ENCODE data around the gene ZSCAN16. TPM values are rescaled to one million over a fixed set of nuclear protein-coding genes. Genes with fewer than 3 reads are reported as not detected.

Gene ZSCAN16
- total and polyA plus RNA-seq, 2 experiments from 2014 or later = 4.7 to 12.9 TPM

DNA sequence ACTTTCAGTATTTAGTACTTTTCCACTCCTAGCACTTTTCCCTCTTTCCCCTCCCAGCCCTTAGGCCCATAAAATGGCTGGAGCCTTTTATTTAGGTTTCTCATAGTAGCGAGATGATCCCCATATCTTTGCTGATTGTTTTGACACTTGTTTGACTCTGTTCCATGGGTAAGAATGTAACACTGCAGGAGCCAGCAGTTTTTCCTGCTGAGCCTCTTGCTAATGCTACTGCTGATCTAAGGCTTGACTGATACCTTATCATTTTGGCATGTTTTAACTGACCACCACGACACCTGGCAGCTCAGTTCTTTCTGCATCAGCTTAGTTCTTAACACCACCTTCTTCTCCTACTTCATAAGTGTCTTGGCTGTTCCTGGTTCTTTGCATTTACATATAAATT is 46.9 kb downstream of the ZSCAN16 start:
- no peaks in the 10 kb centered on the region for H3K4me1 ChIP-seq (ENCODE audit: insufficient read depth)
- no peak overlapping the region for H3K27ac ChIP-seq (ENCODE audit: low read depth)
- H3K27me3 ChIP-seq (ENCODE audit: insufficient read depth) = peaks cover 21% of the 10 kb centered on the region
- no peak for TF ChIP-seq ZNF331 (CRISPR knock-in tag; IDR thresholded peaks at IDR 0.05; ENCODE audit: low read depth)
- no peak for TF ChIP-seq CREB1 (CRISPR knock-in tag; IDR thresholded peaks at IDR 0.05; ENCODE audit: low read depth)
- TF ChIP-seq EZH2 (IDR thresholded peaks at IDR 0.05; ENCODE audit: low read depth, unreplicated experiment) = no peak
- no peak for TF ChIP-seq STAT1 (IDR thresholded peaks at IDR 0.05; ENCODE audit: unreplicated experiment)
- TF ChIP-seq, protein P1, sequence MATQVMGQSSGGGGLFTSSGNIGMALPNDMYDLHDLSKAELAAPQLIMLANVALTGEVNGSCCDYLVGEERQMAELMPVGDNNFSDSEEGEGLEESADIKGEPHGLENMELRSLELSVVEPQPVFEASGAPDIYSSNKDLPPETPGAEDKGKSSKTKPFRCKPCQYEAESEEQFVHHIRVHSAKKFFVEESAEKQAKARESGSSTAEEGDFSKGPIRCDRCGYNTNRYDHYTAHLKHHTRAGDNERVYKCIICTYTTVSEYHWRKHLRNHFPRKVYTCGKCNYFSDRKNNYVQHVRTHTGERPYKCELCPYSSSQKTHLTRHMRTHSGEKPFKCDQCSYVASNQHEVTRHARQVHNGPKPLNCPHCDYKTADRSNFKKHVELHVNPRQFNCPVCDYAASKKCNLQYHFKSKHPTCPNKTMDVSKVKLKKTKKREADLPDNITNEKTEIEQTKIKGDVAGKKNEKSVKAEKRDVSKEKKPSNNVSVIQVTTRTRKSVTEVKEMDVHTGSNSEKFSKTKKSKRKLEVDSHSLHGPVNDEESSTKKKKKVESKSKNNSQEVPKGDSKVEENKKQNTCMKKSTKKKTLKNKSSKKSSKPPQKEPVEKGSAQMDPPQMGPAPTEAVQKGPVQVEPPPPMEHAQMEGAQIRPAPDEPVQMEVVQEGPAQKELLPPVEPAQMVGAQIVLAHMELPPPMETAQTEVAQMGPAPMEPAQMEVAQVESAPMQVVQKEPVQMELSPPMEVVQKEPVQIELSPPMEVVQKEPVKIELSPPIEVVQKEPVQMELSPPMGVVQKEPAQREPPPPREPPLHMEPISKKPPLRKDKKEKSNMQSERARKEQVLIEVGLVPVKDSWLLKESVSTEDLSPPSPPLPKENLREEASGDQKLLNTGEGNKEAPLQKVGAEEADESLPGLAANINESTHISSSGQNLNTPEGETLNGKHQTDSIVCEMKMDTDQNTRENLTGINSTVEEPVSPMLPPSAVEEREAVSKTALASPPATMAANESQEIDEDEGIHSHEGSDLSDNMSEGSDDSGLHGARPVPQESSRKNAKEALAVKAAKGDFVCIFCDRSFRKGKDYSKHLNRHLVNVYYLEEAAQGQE (IDR thresholded peaks at IDR 0.05; ENCODE audit: unreplicated experiment) = no peak
- TF ChIP-seq, protein P2, sequence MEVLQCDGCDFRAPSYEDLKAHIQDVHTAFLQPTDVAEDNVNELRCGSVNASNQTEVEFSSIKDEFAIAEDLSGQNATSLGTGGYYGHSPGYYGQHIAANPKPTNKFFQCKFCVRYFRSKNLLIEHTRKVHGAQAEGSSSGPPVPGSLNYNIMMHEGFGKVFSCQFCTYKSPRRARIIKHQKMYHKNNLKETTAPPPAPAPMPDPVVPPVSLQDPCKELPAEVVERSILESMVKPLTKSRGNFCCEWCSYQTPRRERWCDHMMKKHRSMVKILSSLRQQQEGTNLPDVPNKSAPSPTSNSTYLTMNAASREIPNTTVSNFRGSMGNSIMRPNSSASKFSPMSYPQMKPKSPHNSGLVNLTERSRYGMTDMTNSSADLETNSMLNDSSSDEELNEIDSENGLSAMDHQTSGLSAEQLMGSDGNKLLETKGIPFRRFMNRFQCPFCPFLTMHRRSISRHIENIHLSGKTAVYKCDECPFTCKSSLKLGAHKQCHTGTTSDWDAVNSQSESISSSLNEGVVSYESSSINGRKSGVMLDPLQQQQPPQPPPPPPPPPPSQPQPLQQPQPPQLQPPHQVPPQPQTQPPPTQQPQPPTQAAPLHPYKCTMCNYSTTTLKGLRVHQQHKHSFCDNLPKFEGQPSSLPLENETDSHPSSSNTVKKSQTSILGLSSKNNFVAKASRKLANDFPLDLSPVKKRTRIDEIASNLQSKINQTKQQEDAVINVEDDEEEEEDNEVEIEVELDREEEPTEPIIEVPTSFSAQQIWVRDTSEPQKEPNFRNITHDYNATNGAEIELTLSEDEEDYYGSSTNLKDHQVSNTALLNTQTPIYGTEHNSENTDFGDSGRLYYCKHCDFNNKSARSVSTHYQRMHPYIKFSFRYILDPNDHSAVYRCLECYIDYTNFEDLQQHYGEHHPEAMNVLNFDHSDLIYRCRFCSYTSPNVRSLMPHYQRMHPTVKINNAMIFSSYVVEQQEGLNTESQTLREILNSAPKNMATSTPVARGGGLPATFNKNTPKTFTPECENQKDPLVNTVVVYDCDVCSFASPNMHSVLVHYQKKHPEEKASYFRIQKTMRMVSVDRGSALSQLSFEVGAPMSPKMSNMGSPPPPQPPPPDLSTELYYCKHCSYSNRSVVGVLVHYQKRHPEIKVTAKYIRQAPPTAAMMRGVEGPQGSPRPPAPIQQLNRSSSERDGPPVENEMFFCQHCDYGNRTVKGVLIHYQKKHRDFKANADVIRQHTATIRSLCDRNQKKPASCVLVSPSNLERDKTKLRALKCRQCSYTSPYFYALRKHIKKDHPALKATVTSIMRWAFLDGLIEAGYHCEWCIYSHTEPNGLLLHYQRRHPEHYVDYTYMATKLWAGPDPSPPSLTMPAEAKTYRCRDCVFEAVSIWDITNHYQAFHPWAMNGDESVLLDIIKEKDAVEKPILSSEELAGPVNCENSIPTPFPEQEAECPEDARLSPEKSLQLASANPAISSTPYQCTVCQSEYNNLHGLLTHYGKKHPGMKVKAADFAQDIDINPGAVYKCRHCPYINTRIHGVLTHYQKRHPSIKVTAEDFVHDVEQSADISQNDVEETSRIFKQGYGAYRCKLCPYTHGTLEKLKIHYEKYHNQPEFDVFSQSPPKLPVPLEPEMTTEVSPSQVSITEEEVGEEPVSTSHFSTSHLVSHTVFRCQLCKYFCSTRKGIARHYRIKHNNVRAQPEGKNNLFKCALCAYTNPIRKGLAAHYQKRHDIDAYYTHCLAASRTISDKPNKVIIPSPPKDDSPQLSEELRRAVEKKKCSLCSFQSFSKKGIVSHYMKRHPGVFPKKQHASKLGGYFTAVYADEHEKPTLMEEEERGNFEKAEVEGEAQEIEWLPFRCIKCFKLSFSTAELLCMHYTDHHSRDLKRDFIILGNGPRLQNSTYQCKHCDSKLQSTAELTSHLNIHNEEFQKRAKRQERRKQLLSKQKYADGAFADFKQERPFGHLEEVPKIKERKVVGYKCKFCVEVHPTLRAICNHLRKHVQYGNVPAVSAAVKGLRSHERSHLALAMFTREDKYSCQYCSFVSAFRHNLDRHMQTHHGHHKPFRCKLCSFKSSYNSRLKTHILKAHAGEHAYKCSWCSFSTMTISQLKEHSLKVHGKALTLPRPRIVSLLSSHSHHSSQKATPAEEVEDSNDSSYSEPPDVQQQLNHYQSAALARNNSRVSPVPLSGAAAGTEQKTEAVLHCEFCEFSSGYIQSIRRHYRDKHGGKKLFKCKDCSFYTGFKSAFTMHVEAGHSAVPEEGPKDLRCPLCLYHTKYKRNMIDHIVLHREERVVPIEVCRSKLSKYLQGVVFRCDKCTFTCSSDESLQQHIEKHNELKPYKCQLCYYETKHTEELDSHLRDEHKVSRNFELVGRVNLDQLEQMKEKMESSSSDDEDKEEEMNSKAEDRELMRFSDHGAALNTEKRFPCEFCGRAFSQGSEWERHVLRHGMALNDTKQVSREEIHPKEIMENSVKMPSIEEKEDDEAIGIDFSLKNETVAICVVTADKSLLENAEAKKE (CRISPR knock-in tag; IDR thresholded peaks at IDR 0.05) = no peak
- no peak overlapping the region for H3K4me3 ChIP-seq
- DNase-seq (ENCODE audit: low spot score) (no peak), ATAC-seq (no peak)
- no peak overlapping the region for H3K4me2 ChIP-seq
- H3F3A ChIP-seq (replicated peaks; ENCODE audit: low read depth) = no peaks in the 10 kb centered on the region
- no peaks in the 10 kb centered on the region for H3K79me2 ChIP-seq (replicated peaks; ENCODE audit: insufficient read depth)
- H3K9me2 ChIP-seq (ENCODE audit: insufficient read depth) = no peaks in the 10 kb centered on the region
- no peak overlapping the region for H2AFZ ChIP-seq
- Mint-ChIP-seq H3K36me3 (ENCODE audit: low read depth) (no peaks in the 10 kb centered on the region), H3K9me3 (no peaks in the 10 kb centered on the region), H3K4me3 (no peak overlapping the region), H3K27me3 (ENCODE audit: insufficient read depth, low read depth, poor library complexity) (no peaks in the 10 kb centered on the region), H3K27ac (no peak overlapping the region), H3K4me1 (no peaks in the 10 kb centered on the region)
- no peaks in the 10 kb centered on the region for H4K20me1 ChIP-seq (replicated peaks; ENCODE audit: insufficient read depth)
- H3K36me3 ChIP-seq (ENCODE audit: insufficient read depth) = no peaks in the 10 kb centered on the region
